HG03442 (cell line): Measurements from ENCODE around the gene MDC1.
"Not testable (repeated sequence)": the region's sequence is repeated elsewhere in the genome, so short reads cannot be mapped to it uniquely, and the experiment has no call there.

Experiments used
- ATAC-seq: cut with Tn5 transposase; IDR thresholded peaks from one replicate; pipeline ENCODE4 v1.9.1; 2021; ENCODE audit warnings: mild to moderate bottlenecking, moderate library complexity; ENCODE audit not compliant: unreplicated experiment

MDC1 gene

DNA sequence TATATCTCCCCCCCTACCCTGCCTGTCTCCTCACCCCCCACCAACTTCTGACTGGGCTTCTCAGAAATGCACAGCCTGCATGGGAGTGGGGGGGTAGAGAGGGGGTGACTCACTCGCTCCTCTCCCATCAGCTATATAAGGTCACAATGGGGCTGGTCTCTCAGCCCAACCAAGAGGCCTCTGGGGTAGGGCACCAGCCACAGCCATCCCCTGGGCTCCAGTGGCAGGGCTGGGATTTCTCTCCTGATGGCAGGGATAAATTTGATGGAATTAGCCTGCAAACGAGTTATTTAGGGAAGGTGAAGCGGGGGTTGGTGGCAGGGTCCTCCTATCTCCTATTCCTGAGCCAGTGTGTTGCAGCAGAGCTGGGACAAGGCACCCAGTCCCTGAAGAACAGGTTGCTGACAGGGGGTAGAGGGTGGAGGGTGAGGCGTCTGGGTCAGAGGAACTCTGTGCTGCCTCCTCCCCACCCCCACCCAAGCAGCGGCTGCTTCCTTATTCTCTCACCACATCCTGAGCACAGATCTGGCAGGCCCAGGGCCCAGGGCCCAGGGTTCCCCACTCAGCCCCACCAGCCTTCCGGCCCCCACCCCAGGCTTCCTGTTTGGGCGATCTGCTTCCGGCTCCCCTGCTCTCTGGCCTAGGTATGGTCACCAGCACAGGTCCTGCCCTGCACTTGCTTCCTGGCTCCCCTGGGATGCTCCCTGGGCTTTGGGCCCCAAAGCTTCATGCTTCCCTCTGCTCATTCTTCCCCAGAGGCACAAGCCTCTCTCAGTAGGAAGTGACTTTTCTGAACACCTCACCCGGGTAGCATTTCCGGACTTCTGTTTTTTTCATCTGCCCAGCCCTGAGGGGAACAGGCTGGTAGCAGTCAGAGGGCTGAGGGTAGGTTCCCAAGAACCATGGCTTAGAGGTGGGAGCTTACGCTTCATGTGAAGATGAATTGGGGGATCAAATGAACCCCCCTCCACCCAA, 34.7 kb downstream of the MDC1 start:
- peak; percentile 38 for ATAC-seq

DNA sequence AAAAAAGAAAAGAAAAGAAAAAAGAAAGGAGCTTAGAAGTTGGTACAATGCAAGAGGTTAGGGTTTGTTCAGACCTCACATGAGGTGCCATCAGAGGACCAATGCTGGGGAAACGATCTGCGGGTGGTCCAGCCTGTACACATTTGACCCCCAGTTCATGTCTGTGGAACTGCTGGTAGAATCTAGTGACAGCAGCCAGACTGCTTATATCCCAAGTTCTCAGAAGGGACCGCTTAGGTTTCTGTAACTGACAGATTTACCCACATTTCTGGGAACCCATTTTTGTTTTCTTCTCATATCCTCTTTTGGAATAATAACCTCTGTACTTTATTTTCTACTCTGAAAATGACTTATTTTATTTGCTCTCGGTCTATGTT, 35.3 kb downstream of the MDC1 start:
- ATAC-seq, result no peak

- ATAC-seq, result no peak
Observed at GRCh38 chr6:30679765-30680535, 37.1 kb downstream of the MDC1 start.

GRCh38 chr6:30678964-30679726, 37.9 kb downstream of the MDC1 start:
- ATAC-seq, result peak; percentile 39

GRCh38 chr6:30676660-30677285, 40.3 kb downstream of the MDC1 start:
- no peak for ATAC-seq

DNA sequence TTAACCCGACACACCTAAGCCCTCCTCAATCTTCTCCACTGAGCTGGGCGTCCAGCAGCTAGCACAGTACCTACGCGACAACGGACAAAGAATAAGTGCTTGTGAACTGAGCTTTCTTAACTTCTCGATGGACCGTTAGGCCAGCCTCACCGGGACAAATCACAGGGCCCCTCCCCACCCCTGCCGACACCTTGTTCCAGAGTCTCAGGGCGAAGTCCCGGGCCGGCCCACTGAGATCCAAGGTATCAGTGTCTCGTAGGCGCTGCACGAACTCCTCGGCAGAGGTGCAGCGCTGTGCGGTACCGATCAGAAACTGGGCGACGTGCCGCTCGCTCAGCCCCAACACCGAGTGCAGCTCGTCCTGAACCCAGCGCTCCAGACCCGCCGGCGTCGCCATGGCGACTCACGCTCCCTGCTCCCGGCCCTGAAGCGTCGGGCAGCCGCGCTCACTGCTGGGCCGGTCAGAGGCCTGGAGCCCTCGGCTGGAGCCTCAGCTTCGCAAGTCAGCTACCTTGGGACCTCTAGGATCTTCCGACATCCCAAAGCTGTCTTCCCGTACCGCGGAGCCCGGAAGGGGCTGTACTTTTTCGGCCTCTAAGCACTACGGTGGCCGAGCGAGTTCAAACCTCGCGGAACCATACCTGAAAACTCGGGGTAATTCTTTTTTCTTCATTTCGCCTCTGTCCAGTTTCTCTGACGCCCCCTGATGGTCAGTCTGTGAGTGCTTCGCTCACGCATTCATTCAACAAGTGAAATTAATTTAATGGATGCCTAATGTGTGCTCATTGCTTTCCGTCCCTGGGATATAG, 44.4 kb downstream of the MDC1 start, which contains the start of gene DHX16:
Gene DHX16 (minus strand): TSS at position 562 of the 809 bp plus-strand sequence. CDS start 165 bp downstream, at position 397.
- ATAC-seq, result peak; percentile 76

- ATAC-seq, result no peak
Observed at GRCh38 chr6:30670760-30671527, 46.1 kb downstream of the MDC1 start.

DNA sequence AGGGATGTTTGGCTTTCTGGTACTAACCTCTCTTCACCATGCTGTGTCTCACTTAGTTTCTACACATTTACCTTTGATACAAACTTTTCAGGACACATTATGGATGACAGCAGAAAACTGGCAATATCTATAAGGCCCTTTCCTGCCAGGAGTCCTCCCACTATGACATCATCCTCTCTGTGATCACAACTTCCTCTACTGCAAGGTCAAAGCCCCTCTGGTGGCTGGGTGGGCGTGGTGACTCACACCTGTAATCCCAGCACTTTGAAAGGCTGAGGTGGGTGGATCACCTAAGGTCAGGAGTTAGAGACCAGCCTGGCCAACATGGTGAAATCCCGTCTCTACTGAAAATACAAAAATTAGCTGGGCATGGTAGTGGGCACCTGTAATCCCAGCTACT, 50.8 kb downstream of the MDC1 start:
- ATAC-seq, result not testable (repeated sequence)

GRCh38 chr6:30664994-30665767, 51.9 kb downstream of the MDC1 start:
- no peak for ATAC-seq

- not testable (repeated sequence) for ATAC-seq
Observed at GRCh38 chr6:30657922-30658321, 59.2 kb downstream of the MDC1 start.

- no peak for ATAC-seq
Observed at GRCh38 chr6:30657454-30657853, 59.6 kb downstream of the MDC1 start.

DNA sequence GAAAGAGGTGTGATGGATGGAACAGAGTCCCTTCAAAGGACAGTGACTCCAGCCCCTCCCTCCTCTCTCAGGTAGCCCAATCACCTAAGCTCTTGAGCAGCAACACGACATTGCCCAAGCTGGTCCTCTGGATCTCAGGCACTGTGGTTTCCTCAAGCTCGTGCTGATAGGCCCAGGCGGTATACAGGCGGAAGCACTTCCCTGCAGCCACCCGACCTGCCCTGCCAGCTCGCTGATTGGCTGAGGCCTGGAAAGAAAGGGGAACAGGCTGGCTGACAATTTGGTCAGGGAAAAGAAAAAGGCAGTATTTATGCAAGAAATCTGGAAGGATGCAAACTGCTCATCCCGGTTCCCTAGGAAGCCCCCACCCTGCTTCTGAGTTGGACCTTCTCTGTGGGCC, 60.6 kb downstream of the MDC1 start:
- no peak for ATAC-seq

- no peak for ATAC-seq
Observed at GRCh38 chr6:30655743-30656094, 61.4 kb downstream of the MDC1 start.

DNA sequence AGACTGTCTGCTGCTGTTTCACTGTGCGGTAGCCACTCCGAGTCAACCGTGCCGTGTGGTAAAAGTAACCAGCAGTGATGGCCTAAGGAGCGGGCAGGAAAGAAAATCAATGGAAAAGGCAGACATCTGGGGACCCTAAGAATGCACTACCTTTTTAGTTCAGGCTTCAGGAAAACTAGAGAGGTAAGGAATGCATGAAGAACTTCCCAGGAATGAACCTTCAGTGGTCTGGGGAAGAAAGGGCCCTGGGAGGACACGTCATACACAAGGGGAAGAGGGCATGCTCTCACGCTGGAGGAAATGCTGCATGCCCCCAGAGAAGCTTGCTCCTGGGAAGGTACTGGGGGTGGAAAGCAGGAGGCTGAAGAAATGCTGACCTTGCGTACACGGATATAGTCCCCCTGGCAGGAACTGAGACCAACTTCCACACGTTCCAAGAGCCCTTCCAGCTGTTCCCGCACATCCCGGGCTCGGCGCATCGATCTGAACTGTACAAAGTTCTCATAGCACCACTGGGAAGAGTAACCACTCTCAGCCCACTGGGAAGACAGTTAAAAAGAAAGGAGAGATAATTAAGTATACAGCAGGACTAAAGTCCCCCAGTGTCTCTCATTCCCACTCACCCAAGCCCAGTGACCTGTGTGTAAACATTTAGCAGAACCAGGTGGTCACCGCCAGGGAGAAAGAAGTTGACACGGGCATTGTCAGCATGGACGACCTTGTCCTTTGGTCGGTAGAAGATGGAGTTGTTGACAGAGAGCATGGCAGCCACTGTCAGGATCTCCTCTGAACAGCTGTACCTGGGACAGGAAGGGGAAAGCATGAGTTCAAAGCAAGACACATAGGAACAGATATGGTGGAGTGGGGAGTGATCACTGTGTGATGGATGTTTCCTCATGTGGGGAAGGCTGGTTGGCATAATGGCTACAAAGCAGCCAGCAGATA, 62.0 kb downstream of the MDC1 start:
- ATAC-seq, result no peak

- no peak for ATAC-seq
Observed at GRCh38 chr6:30651143-30651542, 65.9 kb downstream of the MDC1 start.
